GM13977 (cell line): ENCODE data around the gene ARHGEF35.

Experiments used
- DNase-seq: peaks from one replicate; pipeline ENCODE4 v3.0.0; 2012; ENCODE audit warnings: low spot score
- in situ Hi-C: fragments of 300-500 bp; cut with MboI; formaldehyde crosslinking; loops from one replicate; pipeline ENCODE4 v1.12.0; 2022; ENCODE audit warnings: low sequenced_read_pairs, low pct_unique_long_range_greater_than_20kb, mixed read lengths, inconsistent platforms; ENCODE audit not compliant: unreplicated experiment
- TF ChIP-seq, protein P1 (sequence below): IDR thresholded peaks from 2 replicates; pipeline ENCODE4 v1.5.1; 2012; ENCODE audit warnings: mild to moderate bottlenecking, control low read depth; ENCODE audit not compliant: insufficient read depth; ENCODE audit errors: extremely low read depth, missing control alignments

ARHGEF35 gene

DNA sequence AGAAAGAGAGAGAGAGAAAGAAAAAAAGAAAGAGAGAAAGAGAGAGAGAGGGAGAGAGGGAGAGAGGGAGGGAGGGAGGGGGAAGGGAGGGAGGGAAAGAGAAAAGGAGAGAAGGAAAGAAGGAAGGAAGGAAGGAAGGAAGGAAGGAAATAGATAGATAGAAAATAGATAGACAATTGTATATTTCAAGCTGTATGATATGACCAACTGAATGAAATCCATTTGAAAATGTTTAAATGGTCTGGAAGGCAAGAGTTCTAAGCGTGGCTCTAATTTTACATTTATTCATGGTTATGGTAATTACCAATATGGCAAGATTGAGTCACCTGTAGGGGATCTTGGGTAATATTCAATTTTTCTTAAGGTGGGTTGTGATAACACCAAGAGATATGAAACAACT, 36.8 kb downstream of the ARHGEF35 start:
- in situ Hi-C loops: no loop called here
- TF ChIP-seq, protein P1, sequence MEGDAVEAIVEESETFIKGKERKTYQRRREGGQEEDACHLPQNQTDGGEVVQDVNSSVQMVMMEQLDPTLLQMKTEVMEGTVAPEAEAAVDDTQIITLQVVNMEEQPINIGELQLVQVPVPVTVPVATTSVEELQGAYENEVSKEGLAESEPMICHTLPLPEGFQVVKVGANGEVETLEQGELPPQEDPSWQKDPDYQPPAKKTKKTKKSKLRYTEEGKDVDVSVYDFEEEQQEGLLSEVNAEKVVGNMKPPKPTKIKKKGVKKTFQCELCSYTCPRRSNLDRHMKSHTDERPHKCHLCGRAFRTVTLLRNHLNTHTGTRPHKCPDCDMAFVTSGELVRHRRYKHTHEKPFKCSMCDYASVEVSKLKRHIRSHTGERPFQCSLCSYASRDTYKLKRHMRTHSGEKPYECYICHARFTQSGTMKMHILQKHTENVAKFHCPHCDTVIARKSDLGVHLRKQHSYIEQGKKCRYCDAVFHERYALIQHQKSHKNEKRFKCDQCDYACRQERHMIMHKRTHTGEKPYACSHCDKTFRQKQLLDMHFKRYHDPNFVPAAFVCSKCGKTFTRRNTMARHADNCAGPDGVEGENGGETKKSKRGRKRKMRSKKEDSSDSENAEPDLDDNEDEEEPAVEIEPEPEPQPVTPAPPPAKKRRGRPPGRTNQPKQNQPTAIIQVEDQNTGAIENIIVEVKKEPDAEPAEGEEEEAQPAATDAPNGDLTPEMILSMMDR: no peak
- no peak for DNase-seq

DNA sequence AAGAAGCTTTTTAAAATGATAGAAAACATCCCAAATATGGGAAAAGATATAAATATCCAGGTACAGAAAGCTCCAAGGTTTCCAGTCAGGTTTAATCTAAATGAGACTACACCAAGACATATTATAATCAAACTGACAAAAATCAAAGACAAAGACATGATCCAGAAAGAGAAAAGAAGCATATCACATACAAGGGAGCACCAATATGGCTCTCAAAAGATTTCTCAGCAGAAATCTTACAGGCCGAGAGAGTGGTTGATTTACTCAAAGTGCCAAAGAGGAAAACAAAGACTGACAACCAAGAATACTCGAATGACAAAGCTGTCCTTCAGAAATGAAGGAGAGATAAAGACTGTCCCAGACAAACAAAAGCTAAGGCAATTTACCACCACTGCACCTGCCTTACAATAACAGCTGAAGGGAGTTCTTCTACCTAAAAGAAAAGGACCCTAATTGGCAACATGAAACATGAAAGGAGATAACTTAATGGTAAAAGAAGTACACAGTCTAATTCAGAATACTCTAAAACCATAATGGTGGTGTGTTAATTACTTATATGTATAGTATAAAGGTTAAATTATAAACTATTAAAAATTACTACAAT, 47.3 kb downstream of the ARHGEF35 start:
- TF ChIP-seq, protein P1: no peak
- in situ Hi-C loops: no loop called here
- DNase-seq: no peak

DNA sequence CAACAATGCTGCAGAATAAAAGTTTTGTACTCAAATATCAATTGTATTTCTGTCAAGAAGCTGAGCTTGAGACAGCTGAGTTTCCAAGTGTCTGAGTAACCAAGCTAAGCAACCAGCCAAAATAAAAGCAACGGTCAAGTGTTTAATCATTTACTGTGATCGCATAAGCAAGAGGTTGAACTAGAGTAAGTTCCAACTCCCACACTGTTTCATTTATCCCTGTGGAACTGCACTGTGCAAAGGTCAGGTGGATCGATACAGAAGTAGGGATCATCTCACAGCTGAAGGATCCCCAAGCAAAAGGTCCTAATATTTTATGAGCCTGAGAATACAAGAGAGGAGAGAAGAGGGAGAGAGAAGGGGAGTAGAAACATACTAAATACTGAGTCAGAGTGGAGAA, 51.2 kb downstream of the ARHGEF35 start:
- DNase-seq: no peak
- in situ Hi-C loops: no loop called here
- TF ChIP-seq, protein P1: no peak

DNA sequence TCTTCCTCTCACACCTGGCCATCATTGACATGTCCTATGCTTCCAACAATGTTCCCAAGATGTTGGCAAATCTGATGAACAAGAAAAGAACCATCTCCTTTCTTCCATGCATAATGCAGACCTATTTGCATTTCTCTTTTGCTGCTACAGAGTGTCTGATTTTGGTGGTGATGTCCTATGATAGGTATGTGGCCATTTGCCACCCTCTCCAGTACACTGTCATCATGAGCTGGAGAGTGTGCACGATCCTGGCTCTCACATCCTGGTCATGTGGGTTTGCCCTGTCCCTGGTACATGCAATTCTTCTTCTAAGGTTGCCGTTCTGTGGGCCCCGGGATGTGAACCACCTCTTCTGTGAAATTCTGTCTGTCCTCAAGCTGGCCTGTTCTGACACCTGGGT, 53.4 kb downstream of the ARHGEF35 start:
- TF ChIP-seq, protein P1: no peak
- in situ Hi-C loops: no loop called here
- no peak for DNase-seq

DNA sequence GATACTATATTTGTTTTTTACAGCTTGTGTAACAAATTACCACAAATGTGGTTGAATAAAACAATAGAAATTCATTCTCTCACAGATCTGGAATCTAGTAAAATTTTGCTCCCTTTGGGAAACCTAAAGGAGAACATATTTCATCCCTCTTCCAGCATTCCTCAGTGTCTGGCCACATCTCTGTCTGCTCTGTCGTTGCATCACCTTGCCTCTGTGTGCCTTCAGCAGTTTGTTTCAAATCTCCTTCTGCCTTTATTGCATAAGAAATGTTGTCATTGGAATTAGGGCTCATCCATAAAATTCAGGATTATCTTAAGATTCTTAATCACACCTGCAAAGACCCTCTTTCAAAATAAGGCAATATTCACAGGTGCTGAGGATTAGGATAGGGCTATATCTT, 58.1 kb downstream of the ARHGEF35 start:
- no peak for DNase-seq
- in situ Hi-C loops: no loop called here
- TF ChIP-seq, protein P1: no peak
